Endothelial cell of umbilical vein (primary cell): ENCODE results near the gene DPYD.

Source experiments
- CTCF ChIP-seq, 2 donors: IDR thresholded peaks; 1 replicate in 1 of 2; 2 replicates in 1 of 2; pipeline ENCODE4 v1.5.1; 2011; ENCODE audit warnings: low read length in 2 of 2, mild to moderate bottlenecking in 2 of 2, moderate library complexity in 2 of 2, control low read depth in 1 of 2, inconsistent platforms in 1 of 2, low read depth in 1 of 2; ENCODE audit not compliant: insufficient read depth in 1 of 2; ENCODE audit errors: extremely low read depth in 1 of 2
- EZH2 ChIP-seq: IDR thresholded peaks from 2 replicates; pipeline ENCODE4 v1.6.1; 2012; ENCODE audit warnings: borderline replicate concordance, low read depth, mild to moderate bottlenecking, moderate library complexity, low read length, inconsistent platforms; ENCODE audit not compliant: severe bottlenecking
- MYC ChIP-seq: IDR thresholded peaks from one replicate; pipeline ENCODE4 v1.6.1; 2011; ENCODE audit warnings: mild to moderate bottlenecking, low read depth, low read length
- POLR2A ChIP-seq: IDR thresholded peaks from 2 replicates; pipeline ENCODE4 v1.6.1; 2012; ENCODE audit warnings: low read depth, mild to moderate bottlenecking, control low read depth, low read length

DNA sequence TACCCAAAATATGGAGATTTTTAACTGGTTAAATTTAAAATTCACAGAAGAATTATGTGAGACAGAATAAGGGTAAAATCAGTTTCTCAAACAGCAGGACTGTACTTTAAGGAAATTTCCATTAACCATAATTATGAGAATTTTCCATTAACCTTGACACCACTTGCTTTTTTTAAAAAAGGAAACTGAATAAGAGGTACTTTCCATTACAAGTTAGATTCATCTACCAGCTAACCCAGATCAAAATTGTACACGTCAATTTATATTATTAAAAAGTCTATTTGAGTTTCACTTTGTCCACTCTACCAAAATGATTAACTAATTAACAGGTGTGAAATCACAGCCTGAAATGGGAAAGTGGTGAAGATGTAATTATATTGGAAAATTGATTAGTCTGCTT, 414.5 kb downstream of the DPYD start:
- no peak for TF ChIP-seq CTCF (IDR thresholded peaks at IDR 0.05; ENCODE audit: extremely low read depth in 1 of 2, insufficient read depth in 1 of 2, low read depth in 1 of 2, low read length in 2 of 2)
- TF ChIP-seq MYC, result no peak
- TF ChIP-seq EZH2, result no peak
- no peak for TF ChIP-seq POLR2A
